GDM1 (cell line): ENCODE data around the gene AFF2.

Experiments
- DNase-seq: peaks from one replicate; lab custom pipeline; 2025; lab: John Stamatoyannopoulos, UW

Gene AFF2

GRCh38 chrX:148500423-148501385, at the start of gene AFF2:
Gene AFF2, plus strand, starts transcription at chrX:148500617. Its CDS starts 481 bp downstream, at chrX:148501098.
- no peak for DNase-seq

- no peak for DNase-seq
Measured at GRCh38 chrX:148457279-148457678, 43.1 kb upstream of the AFF2 start.

GRCh38 chrX:148459343-148459742, 41.1 kb upstream of the AFF2 start:
- DNase-seq = no peak

GRCh38 chrX:148466292-148466691, 34.1 kb upstream of the AFF2 start:
- DNase-seq = no peak

- no peak for DNase-seq
Measured at GRCh38 chrX:148470324-148470723, 30.1 kb upstream of the AFF2 start.

GRCh38 chrX:148474030-148474429, 26.4 kb upstream of the AFF2 start:
- no peak for DNase-seq

GRCh38 chrX:148492057-148492456, 8.4 kb upstream of the AFF2 start:
- no peak for DNase-seq

- DNase-seq = no peak
Measured at GRCh38 chrX:148495176-148495575, 5.2 kb upstream of the AFF2 start.

GRCh38 chrX:148498067-148498466, 2.4 kb upstream of the AFF2 start:
- no peak for DNase-seq

GRCh38 chrX:148499638-148500422, 587 bp upstream of the AFF2 start:
- DNase-seq = no peak

- no peak for DNase-seq
Measured at GRCh38 chrX:148501386-148502066, 1.1 kb downstream of the AFF2 start.

- no peak for DNase-seq
Measured at GRCh38 chrX:148504506-148504905, 4.1 kb downstream of the AFF2 start.

GRCh38 chrX:148507418-148507817, 7.0 kb downstream of the AFF2 start:
- no peak for DNase-seq

GRCh38 chrX:148512453-148512852, 12.0 kb downstream of the AFF2 start:
- no peak for DNase-seq

- no peak for DNase-seq
Measured at GRCh38 chrX:148513661-148514060, 13.2 kb downstream of the AFF2 start.

GRCh38 chrX:148517176-148517575, 16.8 kb downstream of the AFF2 start:
- no peak for DNase-seq

GRCh38 chrX:148522006-148522405, 21.6 kb downstream of the AFF2 start:
- no peak for DNase-seq

- no peak for DNase-seq
Measured at GRCh38 chrX:148523303-148524080, 23.1 kb downstream of the AFF2 start.

- DNase-seq = no peak
Measured at GRCh38 chrX:148530464-148531077, 30.2 kb downstream of the AFF2 start.

- no peak for DNase-seq
Measured at GRCh38 chrX:148534291-148534690, 33.9 kb downstream of the AFF2 start.

- no peak for DNase-seq
Measured at GRCh38 chrX:148535639-148536038, 35.2 kb downstream of the AFF2 start.
